ENCODE data around the gene PRKN.

- no peak for TF ChIP-seq EZH2phosphoT487 (IDR thresholded peaks at IDR 0.05; ENCODE audit: low read depth)
- TF ChIP-seq, protein P1, sequence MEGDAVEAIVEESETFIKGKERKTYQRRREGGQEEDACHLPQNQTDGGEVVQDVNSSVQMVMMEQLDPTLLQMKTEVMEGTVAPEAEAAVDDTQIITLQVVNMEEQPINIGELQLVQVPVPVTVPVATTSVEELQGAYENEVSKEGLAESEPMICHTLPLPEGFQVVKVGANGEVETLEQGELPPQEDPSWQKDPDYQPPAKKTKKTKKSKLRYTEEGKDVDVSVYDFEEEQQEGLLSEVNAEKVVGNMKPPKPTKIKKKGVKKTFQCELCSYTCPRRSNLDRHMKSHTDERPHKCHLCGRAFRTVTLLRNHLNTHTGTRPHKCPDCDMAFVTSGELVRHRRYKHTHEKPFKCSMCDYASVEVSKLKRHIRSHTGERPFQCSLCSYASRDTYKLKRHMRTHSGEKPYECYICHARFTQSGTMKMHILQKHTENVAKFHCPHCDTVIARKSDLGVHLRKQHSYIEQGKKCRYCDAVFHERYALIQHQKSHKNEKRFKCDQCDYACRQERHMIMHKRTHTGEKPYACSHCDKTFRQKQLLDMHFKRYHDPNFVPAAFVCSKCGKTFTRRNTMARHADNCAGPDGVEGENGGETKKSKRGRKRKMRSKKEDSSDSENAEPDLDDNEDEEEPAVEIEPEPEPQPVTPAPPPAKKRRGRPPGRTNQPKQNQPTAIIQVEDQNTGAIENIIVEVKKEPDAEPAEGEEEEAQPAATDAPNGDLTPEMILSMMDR (IDR thresholded peaks at IDR 0.05; ENCODE audit: low read depth, low read length), result no peak
Measured at GRCh38 chr6:161926324-161926723, 801.2 kb downstream of the PRKN start.

All from OCI-LY3 (cell line).